ENCODE data around the gene CCNJ. TPM values are rescaled to one million over a fixed set of nuclear protein-coding genes. Genes with fewer than 3 reads are reported as not detected.

Gene CCNJ
- total and polyA plus RNA-seq, 2 of the 13 experiments (the other 11 are each of a cell fraction or from before 2014, with no cell fraction given): 14.1 to 21.5 TPM

DNA sequence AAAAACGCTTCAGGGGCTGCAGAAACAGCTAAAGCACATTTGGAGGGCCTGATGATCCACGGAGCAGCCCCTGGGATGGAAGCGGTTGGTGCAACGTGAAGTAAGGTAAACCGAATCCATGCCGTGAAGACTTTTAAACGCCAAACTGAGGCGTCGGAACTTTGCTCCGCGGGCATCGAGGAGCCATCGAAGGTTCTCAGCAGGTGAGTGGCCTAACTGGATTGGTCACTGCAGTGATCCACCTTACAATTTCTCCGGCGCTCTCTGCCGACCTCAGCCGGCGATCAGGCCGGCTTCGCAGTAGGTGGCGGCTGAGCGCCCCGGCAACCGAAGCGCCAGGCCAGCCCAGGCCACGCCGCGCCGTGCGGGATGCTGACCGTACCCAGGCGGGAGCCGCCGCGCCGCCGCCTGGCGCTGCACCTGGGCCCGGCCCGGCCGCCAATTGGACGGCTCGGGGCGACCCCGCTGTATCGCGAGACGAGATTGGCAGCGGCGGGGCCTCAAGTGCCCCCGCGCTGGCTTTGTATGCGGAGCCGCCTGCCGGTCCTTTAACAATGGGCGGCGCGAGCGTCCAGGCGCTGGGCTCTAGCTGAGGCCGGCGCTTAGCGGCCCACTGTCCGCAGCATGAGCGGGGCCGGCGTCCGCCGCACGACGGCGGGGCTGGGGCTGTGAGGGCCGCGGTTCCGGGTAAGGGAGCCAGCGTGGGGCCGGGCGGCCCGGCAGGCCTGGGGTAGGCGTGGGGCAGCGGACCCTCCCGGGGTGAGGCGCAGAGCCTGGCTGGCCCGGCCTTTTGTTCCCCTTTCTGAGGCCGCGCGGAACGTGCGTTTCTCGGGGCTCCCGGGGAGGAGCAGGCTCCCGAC is at the start of gene CCNJ (continued):
- TF ChIP-seq, protein P1, sequence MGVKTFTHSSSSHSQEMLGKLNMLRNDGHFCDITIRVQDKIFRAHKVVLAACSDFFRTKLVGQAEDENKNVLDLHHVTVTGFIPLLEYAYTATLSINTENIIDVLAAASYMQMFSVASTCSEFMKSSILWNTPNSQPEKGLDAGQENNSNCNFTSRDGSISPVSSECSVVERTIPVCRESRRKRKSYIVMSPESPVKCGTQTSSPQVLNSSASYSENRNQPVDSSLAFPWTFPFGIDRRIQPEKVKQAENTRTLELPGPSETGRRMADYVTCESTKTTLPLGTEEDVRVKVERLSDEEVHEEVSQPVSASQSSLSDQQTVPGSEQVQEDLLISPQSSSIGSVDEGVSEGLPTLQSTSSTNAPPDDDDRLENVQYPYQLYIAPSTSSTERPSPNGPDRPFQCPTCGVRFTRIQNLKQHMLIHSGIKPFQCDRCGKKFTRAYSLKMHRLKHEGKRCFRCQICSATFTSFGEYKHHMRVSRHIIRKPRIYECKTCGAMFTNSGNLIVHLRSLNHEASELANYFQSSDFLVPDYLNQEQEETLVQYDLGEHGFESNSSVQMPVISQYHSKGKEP (CRISPR knock-in tag; IDR thresholded peaks at IDR 0.05): peak; percentile 33; the same call in 1 of the 2 replicates
- TF ChIP-seq KMT2A (CRISPR knock-in tag; IDR thresholded peaks at IDR 0.05) (peak; percentile 96), ZNF180 (CRISPR knock-in tag; IDR thresholded peaks at IDR 0.05; ENCODE audit: borderline replicate concordance, low read depth) (no peak), KDM5A (IDR thresholded peaks at IDR 0.05; ENCODE audit: borderline replicate concordance, low read length) (0 out of 2 replicates have a peak, but pooled peaks have one; percentile 39), ZNF564 (CRISPR knock-in tag; IDR thresholded peaks at IDR 0.05) (peak; percentile 73; the same call in 1 of the 2 replicates), ZNF30 (CRISPR knock-in tag; IDR thresholded peaks at IDR 0.05) (no peak), SIX4 (CRISPR knock-in tag; IDR thresholded peaks at IDR 0.05) (no peak), ZNF101 (CRISPR knock-in tag; IDR thresholded peaks at IDR 0.05; ENCODE audit: borderline replicate concordance, low read depth) (peak; percentile 85; the same call in 1 of the 2 replicates), ZNF33A (CRISPR knock-in tag; IDR thresholded peaks at IDR 0.05; ENCODE audit: borderline replicate concordance) (no peak), ZFP82 (CRISPR knock-in tag; IDR thresholded peaks at IDR 0.05; ENCODE audit: borderline replicate concordance) (peak; percentile 29; the same call in 1 of the 2 replicates), ZBTB21 (CRISPR knock-in tag; IDR thresholded peaks at IDR 0.05) (no peak), HIVEP1 (CRISPR knock-in tag; IDR thresholded peaks at IDR 0.05) (no peak), ZNF460 (CRISPR knock-in tag; IDR thresholded peaks at IDR 0.05; ENCODE audit: borderline replicate concordance) (no peak), SYNCRIP (IDR thresholded peaks at IDR 0.05; ENCODE audit: insufficient read depth, low read depth, low read length) (no peak), ZNF547 (CRISPR knock-in tag; IDR thresholded peaks at IDR 0.05) (peak; percentile 93)
- TF ChIP-seq, protein P2, sequence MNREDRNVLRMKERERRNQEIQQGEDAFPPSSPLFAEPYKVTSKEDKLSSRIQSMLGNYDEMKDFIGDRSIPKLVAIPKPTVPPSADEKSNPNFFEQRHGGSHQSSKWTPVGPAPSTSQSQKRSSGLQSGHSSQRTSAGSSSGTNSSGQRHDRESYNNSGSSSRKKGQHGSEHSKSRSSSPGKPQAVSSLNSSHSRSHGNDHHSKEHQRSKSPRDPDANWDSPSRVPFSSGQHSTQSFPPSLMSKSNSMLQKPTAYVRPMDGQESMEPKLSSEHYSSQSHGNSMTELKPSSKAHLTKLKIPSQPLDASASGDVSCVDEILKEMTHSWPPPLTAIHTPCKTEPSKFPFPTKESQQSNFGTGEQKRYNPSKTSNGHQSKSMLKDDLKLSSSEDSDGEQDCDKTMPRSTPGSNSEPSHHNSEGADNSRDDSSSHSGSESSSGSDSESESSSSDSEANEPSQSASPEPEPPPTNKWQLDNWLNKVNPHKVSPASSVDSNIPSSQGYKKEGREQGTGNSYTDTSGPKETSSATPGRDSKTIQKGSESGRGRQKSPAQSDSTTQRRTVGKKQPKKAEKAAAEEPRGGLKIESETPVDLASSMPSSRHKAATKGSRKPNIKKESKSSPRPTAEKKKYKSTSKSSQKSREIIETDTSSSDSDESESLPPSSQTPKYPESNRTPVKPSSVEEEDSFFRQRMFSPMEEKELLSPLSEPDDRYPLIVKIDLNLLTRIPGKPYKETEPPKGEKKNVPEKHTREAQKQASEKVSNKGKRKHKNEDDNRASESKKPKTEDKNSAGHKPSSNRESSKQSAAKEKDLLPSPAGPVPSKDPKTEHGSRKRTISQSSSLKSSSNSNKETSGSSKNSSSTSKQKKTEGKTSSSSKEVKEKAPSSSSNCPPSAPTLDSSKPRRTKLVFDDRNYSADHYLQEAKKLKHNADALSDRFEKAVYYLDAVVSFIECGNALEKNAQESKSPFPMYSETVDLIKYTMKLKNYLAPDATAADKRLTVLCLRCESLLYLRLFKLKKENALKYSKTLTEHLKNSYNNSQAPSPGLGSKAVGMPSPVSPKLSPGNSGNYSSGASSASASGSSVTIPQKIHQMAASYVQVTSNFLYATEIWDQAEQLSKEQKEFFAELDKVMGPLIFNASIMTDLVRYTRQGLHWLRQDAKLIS (CRISPR knock-in tag; IDR thresholded peaks at IDR 0.05): no peak
- TF ChIP-seq, protein P3, sequence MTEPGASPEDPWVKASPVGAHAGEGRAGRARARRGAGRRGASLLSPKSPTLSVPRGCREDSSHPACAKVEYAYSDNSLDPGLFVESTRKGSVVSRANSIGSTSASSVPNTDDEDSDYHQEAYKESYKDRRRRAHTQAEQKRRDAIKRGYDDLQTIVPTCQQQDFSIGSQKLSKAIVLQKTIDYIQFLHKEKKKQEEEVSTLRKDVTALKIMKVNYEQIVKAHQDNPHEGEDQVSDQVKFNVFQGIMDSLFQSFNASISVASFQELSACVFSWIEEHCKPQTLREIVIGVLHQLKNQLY (CRISPR knock-in tag; IDR thresholded peaks at IDR 0.05): no peak
- TF ChIP-seq, protein P4, sequence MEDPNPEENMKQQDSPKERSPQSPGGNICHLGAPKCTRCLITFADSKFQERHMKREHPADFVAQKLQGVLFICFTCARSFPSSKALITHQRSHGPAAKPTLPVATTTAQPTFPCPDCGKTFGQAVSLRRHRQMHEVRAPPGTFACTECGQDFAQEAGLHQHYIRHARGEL (CRISPR knock-in tag; IDR thresholded peaks at IDR 0.05): peak; percentile 18; the same call in 1 of the 2 replicates
- TF ChIP-seq, protein P5, sequence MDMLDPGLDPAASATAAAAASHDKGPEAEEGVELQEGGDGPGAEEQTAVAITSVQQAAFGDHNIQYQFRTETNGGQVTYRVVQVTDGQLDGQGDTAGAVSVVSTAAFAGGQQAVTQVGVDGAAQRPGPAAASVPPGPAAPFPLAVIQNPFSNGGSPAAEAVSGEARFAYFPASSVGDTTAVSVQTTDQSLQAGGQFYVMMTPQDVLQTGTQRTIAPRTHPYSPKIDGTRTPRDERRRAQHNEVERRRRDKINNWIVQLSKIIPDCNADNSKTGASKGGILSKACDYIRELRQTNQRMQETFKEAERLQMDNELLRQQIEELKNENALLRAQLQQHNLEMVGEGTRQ (IDR thresholded peaks at IDR 0.05; ENCODE audit: low read depth, low read length): no peak
- TF ChIP-seq, protein P5 (CRISPR knock-in tag; IDR thresholded peaks at IDR 0.05; ENCODE audit: borderline replicate concordance): no peak; the same call in 1 of the 2 replicates

Measured in HepG2 (cell line).